Kidney (tissue), 14 donors: ENCODE results near the gene RBBP8NL. TPM values are rescaled to one million over a fixed set of nuclear protein-coding genes. Genes with fewer than 3 reads are reported as not detected.

ENCODE experiments used
- DNase-seq, 5 donors: peaks; one replicate each; pipeline ENCODE4 v3.0.0-alpha.2; 2013 to 2020
- FAIRE-seq: peaks from 2 replicates; lab custom pipeline; 2012; peaks lifted over from hg19 to GRCh38; lab: Jason Lieb, UNC
- H3K27ac ChIP-seq, 2 donors: one replicate each; pipeline ENCODE4 v1.7.0; 2013; ENCODE audit warnings: low read depth in 2 of 2, low read length in 2 of 2, inconsistent platforms in 1 of 2
- H3K27me3 ChIP-seq: one replicate; pipeline ENCODE4 v1.7.1; 2013; ENCODE audit warnings: low read length, inconsistent platforms; ENCODE audit not compliant: control insufficient read depth, insufficient read depth
- H3K36me3 ChIP-seq, 3 donors: one replicate each; pipeline versions ENCODE4 v1.7.0 to v1.7.1; 2013; ENCODE audit warnings: low read length in 3 of 3, control low read depth in 1 of 3, inconsistent platforms in 1 of 3; ENCODE audit not compliant: insufficient read depth in 3 of 3, control insufficient read depth in 2 of 3
- H3K4me1 ChIP-seq, 3 donors: one replicate each; pipeline versions ENCODE4 v1.7.0 to v1.7.1; 2013; ENCODE audit warnings: low read length in 3 of 3, inconsistent platforms in 1 of 3, low read depth in 1 of 3; ENCODE audit not compliant: control insufficient read depth in 2 of 3, insufficient read depth in 2 of 3
- H3K4me3 ChIP-seq, 3 donors: one replicate each; pipeline versions ENCODE4 v1.7.0 to v1.8.1; 2013; ENCODE audit warnings: low read length in 3 of 3, control low read depth in 1 of 3, inconsistent platforms in 1 of 3
- H3K9ac ChIP-seq, 3 donors: one replicate each; pipeline versions ENCODE4 v1.7.0 to v1.7.1; 2013; ENCODE audit warnings: low read length in 3 of 3, control low read depth in 1 of 3, inconsistent platforms in 1 of 3
- H3K9me3 ChIP-seq, 3 donors: one replicate each; pipeline versions ENCODE4 v1.7.0 to v1.7.1; 2013; ENCODE audit warnings: low read length in 3 of 3, control low read depth in 1 of 3, inconsistent platforms in 1 of 3; ENCODE audit not compliant: control insufficient read depth in 2 of 3, insufficient read depth in 1 of 3
- intact Hi-C: fragments of 100-400 bp; cut with DNase I; formaldehyde crosslinking; loops from one replicate; pipeline ENCODE4 v1.11.1; 2022
- polyA plus RNA-seq: library from polyadenylated mRNA; stranded (reverse); fragments of 350-450 nt; fragmentation: Illumina TruSeq; extraction: RNeasy Lipid Tissue Mini Kit (QIAGEN cat#74804); gene quantifications from one replicate; pipeline ENCODE4 v1.2.3, GENCODE V29; 2014; ENCODE audit warnings: low read depth, low replicate concordance; ENCODE audit not compliant: insufficient read depth
- total RNA-seq: library from RNA; stranded (reverse); fragmentation: NEBNext Ultra II Directional; extraction: Animal tissue kit (Norgen Biotek cat#: 25700); gene quantifications from one replicate; pipeline ENCODE4 v1.2.1, GENCODE V29; 2021
- TF ChIP-seq, protein P1 (sequence below): IDR thresholded peaks from 3 replicates; pipeline ENCODE4 v1.5.1; 2012; ENCODE audit warnings: mild to moderate bottlenecking, moderate library complexity, borderline replicate concordance; ENCODE audit not compliant: insufficient read depth; ENCODE audit errors: extremely low read depth
- donor health status: control.
- donor health status: control.
- donor health status: control.
- donor health status: control.
- donor health status: control.
- donor health status: DM: yes; HTN: yes; CAD: no.
- donor health status: Normal renal cell carcinoma (clear cell type).

Gene RBBP8NL
- total and polyA plus RNA-seq, 2 donors from 2014 or later: 0.13 to 1.5 TPM

DNA sequence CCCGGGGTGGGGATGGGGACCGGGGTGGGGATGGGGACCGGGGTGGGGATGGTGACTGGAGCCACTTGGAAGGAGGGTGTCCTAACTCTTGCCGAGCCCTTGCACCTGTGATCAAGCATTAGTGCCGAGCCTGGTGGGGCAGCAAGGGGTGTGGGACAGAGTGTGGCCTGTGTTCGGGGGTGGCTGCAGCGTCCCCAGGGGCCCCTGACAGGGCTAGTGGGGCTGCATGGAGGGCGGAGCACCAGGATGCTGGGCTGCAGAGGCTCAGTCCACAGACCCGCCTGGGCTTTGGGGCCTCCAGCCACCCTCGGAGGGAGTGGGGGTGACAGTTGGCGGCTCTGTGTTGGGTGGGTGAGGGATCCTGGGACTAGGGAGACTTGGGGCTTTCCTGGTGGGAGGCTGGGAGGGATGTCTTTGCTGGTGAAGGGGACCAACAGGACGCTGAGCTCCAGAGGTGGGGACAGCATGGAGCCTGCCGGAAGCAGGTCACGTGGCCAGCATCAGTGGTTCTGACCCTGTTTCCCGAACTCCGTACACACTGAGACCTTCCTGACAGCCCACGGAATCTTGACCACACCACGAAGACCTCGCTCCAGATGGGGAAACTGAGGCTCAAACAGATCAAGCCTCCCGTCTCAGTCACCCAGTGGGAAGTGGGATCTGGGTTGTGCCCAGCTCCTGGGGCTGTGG lies 4.6 kb downstream of the RBBP8NL start:
- intact Hi-C loops: no loop called here
- H3K4me1 ChIP-seq: peaks cover 0 to 12% (median 0%) of the 10 kb centered on the region in 3 donors
- no peak overlapping the region for H3K27ac ChIP-seq
- H3K36me3 ChIP-seq: peaks cover 0 to 4% (median 0%) of the 10 kb centered on the region in 3 donors
- no peak for FAIRE-seq
- peaks cover 0 to 3% (median 0%) of the 10 kb centered on the region in 3 donors for H3K9me3 ChIP-seq
- H3K9ac ChIP-seq: no peak overlapping the region
- no peak for DNase-seq
- no peaks in the 10 kb centered on the region for H3K27me3 ChIP-seq
- no peak overlapping the region for H3K4me3 ChIP-seq
- TF ChIP-seq, protein P1, sequence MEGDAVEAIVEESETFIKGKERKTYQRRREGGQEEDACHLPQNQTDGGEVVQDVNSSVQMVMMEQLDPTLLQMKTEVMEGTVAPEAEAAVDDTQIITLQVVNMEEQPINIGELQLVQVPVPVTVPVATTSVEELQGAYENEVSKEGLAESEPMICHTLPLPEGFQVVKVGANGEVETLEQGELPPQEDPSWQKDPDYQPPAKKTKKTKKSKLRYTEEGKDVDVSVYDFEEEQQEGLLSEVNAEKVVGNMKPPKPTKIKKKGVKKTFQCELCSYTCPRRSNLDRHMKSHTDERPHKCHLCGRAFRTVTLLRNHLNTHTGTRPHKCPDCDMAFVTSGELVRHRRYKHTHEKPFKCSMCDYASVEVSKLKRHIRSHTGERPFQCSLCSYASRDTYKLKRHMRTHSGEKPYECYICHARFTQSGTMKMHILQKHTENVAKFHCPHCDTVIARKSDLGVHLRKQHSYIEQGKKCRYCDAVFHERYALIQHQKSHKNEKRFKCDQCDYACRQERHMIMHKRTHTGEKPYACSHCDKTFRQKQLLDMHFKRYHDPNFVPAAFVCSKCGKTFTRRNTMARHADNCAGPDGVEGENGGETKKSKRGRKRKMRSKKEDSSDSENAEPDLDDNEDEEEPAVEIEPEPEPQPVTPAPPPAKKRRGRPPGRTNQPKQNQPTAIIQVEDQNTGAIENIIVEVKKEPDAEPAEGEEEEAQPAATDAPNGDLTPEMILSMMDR: no peak

DNA sequence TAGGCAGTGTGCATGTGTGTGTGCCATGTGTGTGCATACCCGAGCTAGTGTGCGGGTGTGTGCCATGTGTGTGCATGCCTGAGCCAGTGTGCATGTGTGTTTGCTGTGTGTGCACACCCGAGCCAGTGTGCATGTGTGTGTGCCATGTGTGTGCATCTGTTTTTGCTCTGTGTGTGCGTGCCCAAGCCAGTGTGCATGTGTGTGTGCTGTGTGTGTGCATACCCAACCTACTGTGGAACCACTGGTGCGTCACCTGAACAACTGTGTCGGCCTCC lies 5.7 kb downstream of the RBBP8NL start:
- Histone ChIP-seq H3K4me1 (peaks cover 0 to 8% (median 0%) of the 10 kb centered on the region in 3 donors), H3K27ac (no peak overlapping the region), H3K9me3 (peaks cover 0 to 3% (median 0%) of the 10 kb centered on the region in 3 donors), H3K4me3 (no peak overlapping the region), H3K27me3 (no peaks in the 10 kb centered on the region), H3K36me3 (peaks cover 0 to 4% (median 0%) of the 10 kb centered on the region in 3 donors), H3K9ac (no peak overlapping the region)
- DNase-seq: no peak
- FAIRE-seq: no peak
- TF ChIP-seq, protein P1: no peak
- intact Hi-C loops: no loop called here

DNA sequence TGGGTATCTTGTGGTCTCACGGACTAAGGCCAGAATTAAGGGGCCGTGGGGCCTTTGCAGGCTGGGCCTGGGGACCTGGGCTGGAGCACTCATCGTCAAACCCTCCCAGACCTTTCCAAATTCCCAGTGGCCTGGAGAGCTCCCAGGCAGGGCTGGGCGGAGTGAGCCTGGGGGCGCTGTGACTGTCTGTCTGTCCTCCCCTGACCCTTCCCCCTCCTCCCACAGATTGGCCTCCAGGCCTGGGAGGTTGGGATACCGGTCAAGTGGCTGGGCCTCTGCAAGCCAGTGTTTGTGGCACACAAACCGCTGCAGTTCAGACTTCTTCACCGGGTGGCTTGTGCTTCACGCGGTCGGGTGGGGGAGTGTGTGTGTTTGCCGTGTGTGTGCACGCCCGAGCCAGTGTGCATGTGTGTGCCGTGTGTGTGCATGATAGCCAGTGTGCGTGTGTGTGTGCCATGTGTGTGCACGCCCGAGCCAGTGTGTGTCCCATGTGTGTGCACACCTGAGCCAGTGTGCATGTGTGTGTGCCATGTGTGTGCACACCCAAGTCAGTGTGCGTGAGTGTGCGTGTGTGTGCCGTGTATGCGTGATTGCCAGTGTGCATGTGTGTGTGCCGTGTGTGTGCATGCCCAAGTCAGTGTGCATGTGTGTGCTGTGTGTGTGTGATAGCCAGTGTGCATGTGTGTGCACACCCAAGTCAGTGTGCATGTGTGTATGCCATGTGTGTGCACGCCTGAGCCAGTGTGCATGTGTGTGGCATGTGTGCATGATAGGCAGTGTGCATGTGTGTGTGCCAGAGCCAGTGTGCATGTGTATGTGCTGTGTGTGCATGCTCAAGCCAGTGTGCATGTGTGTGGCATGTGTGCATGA lies 6.3 kb downstream of the RBBP8NL start:
- Histone ChIP-seq H3K9me3 (peaks cover 0 to 3% (median 0%) of the 10 kb centered on the region in 3 donors), H3K27ac (no peak overlapping the region), H3K27me3 (no peaks in the 10 kb centered on the region), H3K4me1 (peaks cover 0 to 3% (median 0%) of the 10 kb centered on the region in 3 donors), H3K36me3 (peaks cover 0 to 4% (median 0%) of the 10 kb centered on the region in 3 donors), H3K4me3 (no peak overlapping the region), H3K9ac (no peak overlapping the region)
- FAIRE-seq (no peak), DNase-seq (no peak)
- TF ChIP-seq, protein P1: no peak
- intact Hi-C loops: no loop called here
